Liver (tissue), 9 donors: ENCODE results near the gene CCDC134. TPM values are rescaled to one million over a fixed set of nuclear protein-coding genes. Genes with fewer than 3 reads are reported as not detected.

Source experiments
- DNase-seq: peaks from one replicate; pipeline ENCODE4 v3.0.0-alpha.2; 2017; ENCODE audit warnings: low spot score
- H3K27ac ChIP-seq, 2 donors: one replicate each; pipeline ENCODE4 v1.7.0; 2013; ENCODE audit warnings: inconsistent platforms in 2 of 2, low read length in 2 of 2, control low read depth in 1 of 2, low read depth in 1 of 2, mild to moderate bottlenecking in 1 of 2
- H3K27me3 ChIP-seq, 4 donors: one replicate each; pipeline versions ENCODE4 v1.6.1 to v1.7.0; 2013; ENCODE audit warnings: low read length in 3 of 4, inconsistent platforms in 1 of 4, mild to moderate bottlenecking in 1 of 4, moderate library complexity in 1 of 4; ENCODE audit not compliant: control insufficient read depth in 4 of 4, insufficient read depth in 4 of 4
- H3K36me3 ChIP-seq, 4 donors: one replicate each; pipeline versions ENCODE4 v1.6.1 to v1.7.0; 2013; ENCODE audit warnings: low read length in 3 of 4, mild to moderate bottlenecking in 3 of 4, low read depth in 1 of 4, moderate library complexity in 1 of 4; ENCODE audit not compliant: control insufficient read depth in 4 of 4, insufficient read depth in 3 of 4
- H3K4me1 ChIP-seq, 4 donors: one replicate each; pipeline versions ENCODE4 v1.6.1 to v1.7.0; 2013; ENCODE audit warnings: low read length in 3 of 4, mild to moderate bottlenecking in 3 of 4, moderate library complexity in 1 of 4; ENCODE audit not compliant: control insufficient read depth in 4 of 4, insufficient read depth in 4 of 4
- H3K4me3 ChIP-seq, 3 donors: one replicate each; pipeline versions ENCODE4 v1.6.1 to v1.7.0; 2013; ENCODE audit warnings: low read length in 3 of 3, control low read depth in 1 of 3, low read depth in 1 of 3, mild to moderate bottlenecking in 1 of 3
- H3K9ac ChIP-seq, 2 donors: one replicate each; pipeline ENCODE4 v1.7.0; 2013; ENCODE audit warnings: low read length in 2 of 2, mild to moderate bottlenecking in 2 of 2, moderate library complexity in 2 of 2, control low read depth in 1 of 2, low read depth in 1 of 2
- H3K9me3 ChIP-seq, 4 donors: one replicate each; pipeline versions ENCODE4 v1.6.1 to v1.7.0; 2013; ENCODE audit warnings: low read length in 3 of 4; ENCODE audit not compliant: control insufficient read depth in 4 of 4
- ATF3 ChIP-seq: IDR thresholded peaks from 2 replicates; pipeline ENCODE4 v1.6.1; 2016; ENCODE audit warnings: antibody characterized with exemption
- EGR1 ChIP-seq, 2 donors: IDR thresholded peaks; 2 replicates each; pipeline ENCODE4 v1.6.1; 2016 to 2018; ENCODE audit warnings: antibody characterized with exemption in 2 of 2, low read depth in 2 of 2
- FOXA1 ChIP-seq: IDR thresholded peaks from 2 replicates; pipeline ENCODE4 v1.6.1; 2016; ENCODE audit warnings: antibody characterized with exemption
- FOXA2 ChIP-seq: IDR thresholded peaks from 2 replicates; pipeline ENCODE4 v1.6.1; 2016; ENCODE audit warnings: antibody characterized with exemption
- GABPA ChIP-seq, 2 donors: IDR thresholded peaks in 1 of 2; conservative IDR thresholded peaks in 1 of 2; 2 replicates each; pipeline ENCODE4 v1.6.1; 2016; ENCODE audit warnings: antibody characterized with exemption in 2 of 2, mild to moderate bottlenecking in 1 of 2, moderate library complexity in 1 of 2
- HNF4A ChIP-seq, 2 donors: conservative IDR thresholded peaks; 2 replicates each; pipeline ENCODE4 v1.6.1; 2016; ENCODE audit warnings: antibody characterized with exemption in 2 of 2, mild to moderate bottlenecking in 2 of 2
- HNF4G ChIP-seq: IDR thresholded peaks from 2 replicates; pipeline ENCODE4 v1.6.1; 2016; ENCODE audit warnings: antibody characterized with exemption
- JUND ChIP-seq, 2 donors: IDR thresholded peaks; 2 replicates each; pipeline ENCODE4 v1.6.1; 2016; ENCODE audit warnings: antibody characterized with exemption in 2 of 2
- MAX ChIP-seq: IDR thresholded peaks from 2 replicates; pipeline ENCODE4 v1.6.1; 2016; ENCODE audit warnings: antibody characterized with exemption
- NR2F2 ChIP-seq: IDR thresholded peaks from 2 replicates; pipeline ENCODE4 v1.6.1; 2016; ENCODE audit warnings: antibody characterized with exemption
- RAD21 ChIP-seq, 2 donors: IDR thresholded peaks; 2 replicates each; pipeline ENCODE4 v1.6.1; 2016; ENCODE audit warnings: antibody characterized with exemption in 2 of 2, mild to moderate bottlenecking in 2 of 2
- REST ChIP-seq: IDR thresholded peaks from 2 replicates; pipeline ENCODE4 v1.6.1; 2016; ENCODE audit warnings: antibody characterized with exemption, mild to moderate bottlenecking
- RXRA ChIP-seq, 2 donors: IDR thresholded peaks; 2 replicates each; pipeline ENCODE4 v1.6.1; 2017 to 2018; ENCODE audit warnings: antibody characterized with exemption in 2 of 2, mild to moderate bottlenecking in 1 of 2
- SP1 ChIP-seq: IDR thresholded peaks from 2 replicates; pipeline ENCODE4 v1.6.1; 2018; ENCODE audit warnings: antibody characterized with exemption, mild to moderate bottlenecking
- TAF1 ChIP-seq: conservative IDR thresholded peaks from 2 replicates; pipeline ENCODE4 v1.6.1; 2016; ENCODE audit warnings: antibody characterized with exemption, mild to moderate bottlenecking
- YY1 ChIP-seq: IDR thresholded peaks from 2 replicates; pipeline ENCODE4 v1.6.1; 2016; ENCODE audit warnings: antibody characterized with exemption, mild to moderate bottlenecking
- WGBS: extraction: QIAGEN DNeasy Blood & Tissue Kit; methylation state at CpG from one replicate; pipeline ENCODE4 v1.1.7; 2013; 5-methylcytosine and 5-hydroxymethylcytosine counted together
- polyA plus RNA-seq, 2 donors: library from polyadenylated mRNA; stranded (reverse) in 1 of 2; unstranded in 1 of 2; fragments of 200-250 nt in 1 of 2; fragments of >200 nt in 1 of 2; fragmentation: Nextera tagmentation in 1 of 2; extraction: Ambion mirVana in 1 of 2; gene quantifications; one replicate each; pipeline versions ENCODE4 v1.2.1 to v1.2.3, GENCODE V29; 2013 to 2015
- total RNA-seq, 2 donors: library from RNA; depleted of rRNA; stranded (reverse); fragments of >200 nt; gene quantifications; one replicate each; pipeline ENCODE4 v1.2.3, GENCODE V29; 2014
- TF ChIP-seq, protein P1 (sequence below): IDR thresholded peaks from 2 replicates; pipeline ENCODE4 v1.6.1; 2016; ENCODE audit warnings: antibody characterized with exemption
- TF ChIP-seq, protein P2 (sequence below): fragments of 150-350 bp; IDR thresholded peaks from 2 replicates; pipeline ENCODE4 v1.5.1; 2017; ENCODE audit warnings: improper control_type of control experiment, low read depth, low read length; ENCODE audit not compliant: missing input control
- donor health status: healthy.
- donor health status: healthy.
- donor health status: healthy.
- donor health status: healthy.
- donor health status: healthy.

The CCDC134 gene
- total and polyA plus RNA-seq, 4 donors = 2.0 to 13.2 (median 6.4) TPM

DNA sequence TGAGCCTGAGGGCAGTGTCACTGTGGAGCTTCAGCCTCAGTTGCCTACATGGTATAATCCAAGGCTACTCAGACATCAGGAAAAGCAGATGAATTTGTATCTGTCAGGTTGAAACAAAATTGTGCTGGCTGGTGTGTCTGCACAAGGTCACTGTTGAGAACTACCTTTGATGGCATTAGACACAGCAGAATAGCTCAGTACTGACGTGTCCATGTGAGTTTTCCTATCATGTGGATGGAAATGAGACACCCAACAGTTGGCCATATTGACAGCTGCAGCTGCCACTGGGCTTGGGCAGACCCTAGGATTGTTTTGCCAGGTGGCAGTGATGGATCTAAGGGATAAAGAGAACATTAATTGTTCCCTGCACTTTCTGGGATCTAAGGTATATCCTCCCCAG lies 15.8 kb downstream of the CCDC134 start:
- H3K27ac ChIP-seq = no peak overlapping the region
- H3K27me3 ChIP-seq = no peaks in the 10 kb centered on the region
- peaks cover 0 to 8% (median 4%) of the 10 kb centered on the region in 4 donors for H3K36me3 ChIP-seq
- no peak overlapping the region for H3K9ac ChIP-seq
- 98% methylated on average over 1 of the region's 1 CpG for WGBS
- TF ChIP-seq, protein P1, sequence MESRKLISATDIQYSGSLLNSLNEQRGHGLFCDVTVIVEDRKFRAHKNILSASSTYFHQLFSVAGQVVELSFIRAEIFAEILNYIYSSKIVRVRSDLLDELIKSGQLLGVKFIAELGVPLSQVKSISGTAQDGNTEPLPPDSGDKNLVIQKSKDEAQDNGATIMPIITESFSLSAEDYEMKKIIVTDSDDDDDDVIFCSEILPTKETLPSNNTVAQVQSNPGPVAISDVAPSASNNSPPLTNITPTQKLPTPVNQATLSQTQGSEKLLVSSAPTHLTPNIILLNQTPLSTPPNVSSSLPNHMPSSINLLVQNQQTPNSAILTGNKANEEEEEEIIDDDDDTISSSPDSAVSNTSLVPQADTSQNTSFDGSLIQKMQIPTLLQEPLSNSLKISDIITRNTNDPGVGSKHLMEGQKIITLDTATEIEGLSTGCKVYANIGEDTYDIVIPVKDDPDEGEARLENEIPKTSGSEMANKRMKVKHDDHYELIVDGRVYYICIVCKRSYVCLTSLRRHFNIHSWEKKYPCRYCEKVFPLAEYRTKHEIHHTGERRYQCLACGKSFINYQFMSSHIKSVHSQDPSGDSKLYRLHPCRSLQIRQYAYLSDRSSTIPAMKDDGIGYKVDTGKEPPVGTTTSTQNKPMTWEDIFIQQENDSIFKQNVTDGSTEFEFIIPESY = no peak
- no peak for TF ChIP-seq JUND (IDR thresholded peaks at IDR 0.05)
- no peak for TF ChIP-seq RXRA (IDR thresholded peaks at IDR 0.05)
- TF ChIP-seq FOXA1 = no peak
- TF ChIP-seq RAD21 (IDR thresholded peaks at IDR 0.05) = no peak
- TF ChIP-seq HNF4G = no peak
- TF ChIP-seq FOXA2 = no peak
- TF ChIP-seq, protein P2, sequence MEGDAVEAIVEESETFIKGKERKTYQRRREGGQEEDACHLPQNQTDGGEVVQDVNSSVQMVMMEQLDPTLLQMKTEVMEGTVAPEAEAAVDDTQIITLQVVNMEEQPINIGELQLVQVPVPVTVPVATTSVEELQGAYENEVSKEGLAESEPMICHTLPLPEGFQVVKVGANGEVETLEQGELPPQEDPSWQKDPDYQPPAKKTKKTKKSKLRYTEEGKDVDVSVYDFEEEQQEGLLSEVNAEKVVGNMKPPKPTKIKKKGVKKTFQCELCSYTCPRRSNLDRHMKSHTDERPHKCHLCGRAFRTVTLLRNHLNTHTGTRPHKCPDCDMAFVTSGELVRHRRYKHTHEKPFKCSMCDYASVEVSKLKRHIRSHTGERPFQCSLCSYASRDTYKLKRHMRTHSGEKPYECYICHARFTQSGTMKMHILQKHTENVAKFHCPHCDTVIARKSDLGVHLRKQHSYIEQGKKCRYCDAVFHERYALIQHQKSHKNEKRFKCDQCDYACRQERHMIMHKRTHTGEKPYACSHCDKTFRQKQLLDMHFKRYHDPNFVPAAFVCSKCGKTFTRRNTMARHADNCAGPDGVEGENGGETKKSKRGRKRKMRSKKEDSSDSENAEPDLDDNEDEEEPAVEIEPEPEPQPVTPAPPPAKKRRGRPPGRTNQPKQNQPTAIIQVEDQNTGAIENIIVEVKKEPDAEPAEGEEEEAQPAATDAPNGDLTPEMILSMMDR = no peak
- no peak for TF ChIP-seq ATF3
- no peak for TF ChIP-seq TAF1
- TF ChIP-seq MAX = no peak
- TF ChIP-seq REST = no peak
- no peak for TF ChIP-seq HNF4A (conservative IDR thresholded peaks at IDR 0.05)
- no peak for TF ChIP-seq NR2F2
- TF ChIP-seq GABPA (IDR thresholded peaks at IDR 0.05 in 1 of 2, conservative IDR thresholded peaks at IDR 0.05 in 1 of 2) = no peak
- TF ChIP-seq SP1 = no peak
- no peak for TF ChIP-seq EGR1 (IDR thresholded peaks at IDR 0.05; ENCODE audit: low read depth in 2 of 2)
- no peak for TF ChIP-seq YY1
- no peak overlapping the region for H3K4me3 ChIP-seq
- no peaks in the 10 kb centered on the region for H3K4me1 ChIP-seq
- no peaks in the 10 kb centered on the region for H3K9me3 ChIP-seq
- DNase-seq = no peak

- Histone ChIP-seq H3K9ac (no peak overlapping the region), H3K4me3 (no peak overlapping the region), H3K27me3 (no peaks in the 10 kb centered on the region), H3K9me3 (no peaks in the 10 kb centered on the region), H3K36me3 (peaks cover 0 to 8% (median 4%) of the 10 kb centered on the region in 4 donors), H3K27ac (no peak overlapping the region), H3K4me1 (no peaks in the 10 kb centered on the region)
- no peak for DNase-seq
- WGBS = 92% methylated on average over 2 of the region's 2 CpGs
- TF ChIP-seq MAX (no peak), SP1 (no peak), FOXA2 (no peak), RAD21 (IDR thresholded peaks at IDR 0.05) (no peak), REST (no peak)
- TF ChIP-seq, protein P2 = no peak
Observed at GRCh38 chr22:41816871-41817270, 16.4 kb downstream of the CCDC134 start.
